Measurements from ENCODE around the gene METTL1.

DNA sequence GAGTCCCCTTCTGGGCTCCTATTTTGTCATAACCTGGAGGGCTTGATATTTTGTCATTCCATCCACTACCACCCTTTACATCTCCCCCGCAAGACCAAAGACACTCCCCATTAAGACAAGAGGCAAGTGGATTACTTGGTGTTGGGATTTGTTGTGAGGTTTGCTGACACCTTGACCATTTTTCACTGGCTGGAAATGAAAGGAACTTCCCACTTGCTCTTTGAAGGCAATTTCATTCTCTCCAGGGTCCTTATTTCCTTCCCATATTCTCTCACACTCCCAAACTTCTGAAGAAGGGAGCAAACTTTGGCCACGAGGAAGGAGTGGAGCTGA lies 48.3 kb downstream of the METTL1 start:
- TF ChIP-seq, protein P1, sequence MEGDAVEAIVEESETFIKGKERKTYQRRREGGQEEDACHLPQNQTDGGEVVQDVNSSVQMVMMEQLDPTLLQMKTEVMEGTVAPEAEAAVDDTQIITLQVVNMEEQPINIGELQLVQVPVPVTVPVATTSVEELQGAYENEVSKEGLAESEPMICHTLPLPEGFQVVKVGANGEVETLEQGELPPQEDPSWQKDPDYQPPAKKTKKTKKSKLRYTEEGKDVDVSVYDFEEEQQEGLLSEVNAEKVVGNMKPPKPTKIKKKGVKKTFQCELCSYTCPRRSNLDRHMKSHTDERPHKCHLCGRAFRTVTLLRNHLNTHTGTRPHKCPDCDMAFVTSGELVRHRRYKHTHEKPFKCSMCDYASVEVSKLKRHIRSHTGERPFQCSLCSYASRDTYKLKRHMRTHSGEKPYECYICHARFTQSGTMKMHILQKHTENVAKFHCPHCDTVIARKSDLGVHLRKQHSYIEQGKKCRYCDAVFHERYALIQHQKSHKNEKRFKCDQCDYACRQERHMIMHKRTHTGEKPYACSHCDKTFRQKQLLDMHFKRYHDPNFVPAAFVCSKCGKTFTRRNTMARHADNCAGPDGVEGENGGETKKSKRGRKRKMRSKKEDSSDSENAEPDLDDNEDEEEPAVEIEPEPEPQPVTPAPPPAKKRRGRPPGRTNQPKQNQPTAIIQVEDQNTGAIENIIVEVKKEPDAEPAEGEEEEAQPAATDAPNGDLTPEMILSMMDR (IDR thresholded peaks at IDR 0.05; ENCODE audit: insufficient read depth, low read length, poor library complexity, severe bottlenecking) = no peak
- no peak for TF ChIP-seq EZH2phosphoT487 (conservative IDR thresholded peaks at IDR 0.05; ENCODE audit: low read length)

All from SU-DHL-6 (cell line).